HFF-Myc (cell line): ENCODE results near the gene UNC13B.
"Not testable (repeated sequence)": the region's sequence is repeated elsewhere in the genome, so short reads cannot be mapped to it uniquely, and the experiment has no call there.

ENCODE experiments used
- DNase-seq: peaks from one replicate; pipeline ENCODE4 v3.0.0-alpha.2; 2011; ENCODE audit warnings: low read depth; ENCODE audit errors: extremely low read depth
- H3K4me3 ChIP-seq: replicated peaks from 2 replicates; pipeline ENCODE4 v1.5.1; 2011; ENCODE audit warnings: low read depth, mild to moderate bottlenecking, control low read depth, low read length
- TF ChIP-seq, protein P1 (sequence below): IDR thresholded peaks from 2 replicates; pipeline ENCODE4 v1.5.1; 2012; ENCODE audit warnings: mild to moderate bottlenecking, low read depth, low read length, control low read depth; ENCODE audit errors: missing control alignments

Gene UNC13B

DNA sequence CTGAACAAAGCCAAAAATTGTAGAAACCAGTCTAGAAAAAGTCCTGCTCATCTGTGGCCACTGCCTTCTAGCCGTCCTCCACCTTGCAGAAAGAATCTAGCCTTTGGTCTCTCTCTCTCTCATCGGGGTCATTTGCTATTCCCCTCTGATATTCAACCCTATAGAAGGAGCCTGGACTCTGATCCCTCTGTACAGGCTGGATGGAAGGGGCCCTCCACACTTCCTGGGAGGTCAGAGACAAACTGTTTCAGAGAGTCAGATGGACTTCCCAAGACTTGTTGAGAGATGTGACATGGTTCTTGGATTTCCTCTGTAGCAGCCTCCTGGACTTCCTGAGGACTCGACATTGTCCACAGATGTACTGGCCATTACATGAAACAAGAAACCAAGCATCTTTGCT lies 243.1 kb downstream of the UNC13B start:
- no peak overlapping the region for H3K4me3 ChIP-seq
- DNase-seq = no peak

DNA sequence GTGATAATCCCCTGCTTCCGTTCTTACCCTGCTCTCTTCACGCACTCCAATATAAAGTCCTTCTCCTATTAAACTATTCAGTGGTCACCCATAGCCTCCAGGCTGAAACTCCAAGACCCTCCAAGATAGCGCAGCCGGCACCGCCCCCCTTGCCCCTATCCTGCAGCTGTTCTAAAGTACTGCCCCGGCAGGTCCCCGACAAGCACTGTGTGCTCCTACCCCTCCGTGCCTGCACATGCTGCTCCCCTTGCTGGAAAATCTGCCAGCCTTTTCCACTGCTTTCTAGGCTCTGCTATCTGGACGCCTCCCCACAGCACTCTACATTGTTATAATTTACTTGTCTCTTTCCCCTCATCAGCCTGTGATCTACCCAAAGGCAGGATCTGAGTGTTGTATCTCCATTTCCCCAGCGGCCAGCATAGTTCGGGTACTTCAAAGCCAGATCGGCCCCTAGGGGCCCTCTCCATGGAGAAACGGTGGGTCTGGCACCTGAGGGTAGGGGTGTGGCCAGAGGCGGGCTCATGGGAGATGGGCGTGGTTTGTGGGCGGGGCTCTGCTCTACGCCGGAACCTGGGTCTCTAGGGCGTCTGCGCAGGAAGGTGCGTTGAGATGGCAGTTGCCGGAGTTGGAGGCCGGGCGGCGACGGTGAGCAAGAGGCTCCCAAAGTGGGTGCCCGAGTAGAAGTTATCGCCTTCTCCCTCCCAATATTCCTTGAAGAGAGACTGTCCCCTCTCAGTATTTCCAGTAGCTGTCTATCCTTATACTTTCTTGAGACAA lies 244.6 kb downstream of the UNC13B start:
- TF ChIP-seq, protein P1, sequence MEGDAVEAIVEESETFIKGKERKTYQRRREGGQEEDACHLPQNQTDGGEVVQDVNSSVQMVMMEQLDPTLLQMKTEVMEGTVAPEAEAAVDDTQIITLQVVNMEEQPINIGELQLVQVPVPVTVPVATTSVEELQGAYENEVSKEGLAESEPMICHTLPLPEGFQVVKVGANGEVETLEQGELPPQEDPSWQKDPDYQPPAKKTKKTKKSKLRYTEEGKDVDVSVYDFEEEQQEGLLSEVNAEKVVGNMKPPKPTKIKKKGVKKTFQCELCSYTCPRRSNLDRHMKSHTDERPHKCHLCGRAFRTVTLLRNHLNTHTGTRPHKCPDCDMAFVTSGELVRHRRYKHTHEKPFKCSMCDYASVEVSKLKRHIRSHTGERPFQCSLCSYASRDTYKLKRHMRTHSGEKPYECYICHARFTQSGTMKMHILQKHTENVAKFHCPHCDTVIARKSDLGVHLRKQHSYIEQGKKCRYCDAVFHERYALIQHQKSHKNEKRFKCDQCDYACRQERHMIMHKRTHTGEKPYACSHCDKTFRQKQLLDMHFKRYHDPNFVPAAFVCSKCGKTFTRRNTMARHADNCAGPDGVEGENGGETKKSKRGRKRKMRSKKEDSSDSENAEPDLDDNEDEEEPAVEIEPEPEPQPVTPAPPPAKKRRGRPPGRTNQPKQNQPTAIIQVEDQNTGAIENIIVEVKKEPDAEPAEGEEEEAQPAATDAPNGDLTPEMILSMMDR = no peak
- no peak for DNase-seq
- no peak overlapping the region for H3K4me3 ChIP-seq

More for the DNA sequence above, 243.1 kb downstream of the UNC13B start:
- TF ChIP-seq, protein P1 = no peak

DNA sequence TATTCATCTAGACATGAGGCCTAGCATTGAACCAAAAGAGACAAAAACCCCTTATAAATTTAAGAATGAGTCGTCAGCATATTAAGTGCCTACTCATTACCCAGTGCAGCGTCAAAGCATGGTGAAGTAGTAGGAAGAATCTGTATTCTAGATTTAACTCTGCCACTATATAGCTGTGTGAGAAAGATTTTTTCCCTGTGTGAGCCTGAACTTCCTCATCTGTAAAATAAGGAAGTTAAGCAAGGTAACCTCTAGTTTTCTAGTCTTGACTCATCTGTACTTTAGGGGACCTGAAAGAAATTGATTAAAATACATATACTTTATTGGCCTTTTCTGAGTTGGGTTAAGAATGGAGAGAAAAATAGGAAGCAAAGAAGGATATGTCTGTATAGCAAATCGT lies 246.0 kb downstream of the UNC13B start:
- TF ChIP-seq, protein P1 = no peak
- no peak overlapping the region for H3K4me3 ChIP-seq
- DNase-seq = no peak

DNA sequence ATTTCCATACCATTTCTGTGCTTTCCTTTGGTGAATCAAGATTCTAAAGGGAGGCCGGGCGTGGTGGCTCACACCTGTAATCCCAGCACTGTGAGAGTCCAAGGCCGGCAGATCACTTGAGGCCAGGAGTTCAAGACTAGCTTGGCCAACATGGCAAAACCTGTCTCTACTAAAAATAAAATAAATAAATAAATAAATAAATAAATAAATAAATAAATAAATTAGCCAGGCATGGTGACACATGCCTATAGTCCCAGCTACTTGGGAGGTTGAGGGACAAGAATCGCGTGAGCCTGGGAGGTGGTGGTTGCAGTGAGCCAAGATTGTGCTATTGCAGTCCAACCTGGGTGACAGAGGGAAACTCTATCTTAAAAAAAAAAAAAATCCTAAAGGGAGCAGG lies 247.6 kb downstream of the UNC13B start:
- DNase-seq, H3K4me3 ChIP-seq: not testable (repeated sequence)

DNA sequence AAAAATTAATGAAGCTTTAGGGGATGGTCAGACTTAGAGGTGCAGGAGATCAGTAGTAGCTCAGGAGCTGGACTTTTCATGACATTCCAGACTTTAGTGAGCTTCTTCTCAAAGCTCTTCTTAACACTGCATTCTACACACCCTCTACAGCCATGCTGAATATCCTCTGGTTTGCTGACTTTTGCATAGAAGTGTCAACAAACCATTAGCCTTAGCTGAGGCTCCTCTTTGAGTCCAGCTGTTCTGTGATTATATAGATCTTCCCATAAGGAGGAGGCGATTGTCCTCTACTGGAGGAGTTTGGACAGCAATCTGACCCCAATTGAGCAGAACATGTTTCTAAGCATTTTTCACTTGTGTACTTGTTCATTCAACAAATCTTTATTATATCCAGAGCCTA lies 253.1 kb downstream of the UNC13B start:
- no peak for DNase-seq
- H3K4me3 ChIP-seq = no peak overlapping the region
- TF ChIP-seq, protein P1 = no peak

DNA sequence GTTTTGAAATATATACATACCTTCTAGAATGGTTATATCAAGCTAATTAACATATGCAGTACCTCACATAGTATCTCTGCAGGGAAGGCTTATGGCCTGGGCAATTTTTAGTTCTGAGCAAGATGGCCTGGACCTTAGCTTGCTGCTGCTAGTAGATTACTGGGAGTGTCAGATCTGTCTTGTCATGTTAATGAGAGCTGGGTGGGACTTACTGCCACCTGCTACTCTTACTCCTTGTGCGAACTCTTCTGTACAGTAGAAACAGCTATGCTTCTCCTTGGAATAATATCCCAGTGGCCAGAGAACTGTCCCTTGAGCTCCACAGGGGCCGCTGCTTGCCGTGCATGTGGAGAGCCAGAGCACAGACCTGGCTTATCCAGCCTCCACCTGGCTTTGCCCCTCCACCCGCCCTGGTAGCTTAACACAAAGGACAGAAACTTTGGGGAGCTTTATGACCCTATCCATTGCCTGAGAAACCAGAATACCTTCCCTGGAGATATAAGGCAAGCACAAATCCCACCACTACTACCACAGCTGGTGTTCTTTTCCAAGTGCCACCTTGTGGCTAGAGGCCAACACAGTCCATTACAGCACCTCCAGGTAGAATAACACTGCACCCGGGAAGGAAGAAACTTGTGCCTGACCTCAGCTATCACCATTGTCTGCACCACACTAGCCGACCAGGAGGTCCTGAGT lies 253.7 kb downstream of the UNC13B start:
- H3K4me3 ChIP-seq = no peak overlapping the region
- TF ChIP-seq, protein P1 = no peak
- DNase-seq = no peak

DNA sequence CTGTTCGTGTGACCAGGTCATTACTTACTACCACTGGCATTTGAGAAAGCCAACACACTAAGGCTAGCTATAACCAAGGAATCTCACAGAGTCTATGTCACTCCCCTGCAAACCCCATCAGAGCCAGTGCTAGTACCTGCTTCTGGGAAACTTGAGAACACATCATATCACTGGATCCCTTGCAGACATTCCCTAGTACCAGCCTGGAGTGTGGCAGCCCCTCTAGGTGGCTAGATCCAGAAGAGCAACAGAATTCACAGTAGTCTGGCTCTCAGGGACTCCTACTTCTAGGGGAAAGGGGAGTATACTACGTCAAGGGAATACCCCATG lies 254.3 kb downstream of the UNC13B start:
- no peak overlapping the region for H3K4me3 ChIP-seq
- DNase-seq = no peak
- TF ChIP-seq, protein P1 = no peak
